Measurements from ENCODE around the gene STX16. TPM values are rescaled to one million over a fixed set of nuclear protein-coding genes. Genes with fewer than 3 reads are reported as not detected.

STX16 gene
- total and polyA plus RNA-seq, 2 donors, result 17.4 to 97.9 TPM

DNA sequence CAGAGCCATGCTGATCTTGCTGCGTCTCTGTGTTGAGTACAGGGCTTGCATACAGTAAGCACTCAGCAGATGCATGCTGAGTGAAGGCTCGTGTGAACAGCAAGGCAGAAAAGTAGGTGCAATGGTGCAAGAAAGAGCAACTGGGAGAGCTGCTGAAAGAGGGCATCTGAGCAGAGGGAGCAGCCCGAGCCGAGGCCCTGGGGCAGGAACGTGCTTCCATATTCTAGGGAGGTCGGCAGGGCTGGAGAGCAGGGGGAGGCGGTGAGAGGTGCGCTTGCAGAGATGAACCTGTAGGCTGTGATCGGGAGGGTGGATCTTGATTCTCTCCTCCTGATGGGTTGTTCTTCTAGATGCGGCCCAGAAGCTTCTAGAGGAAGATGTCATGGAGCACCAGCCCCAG lies 26.4 kb upstream of the STX16 start:
- Histone ChIP-seq H3K36me3 (ENCODE audit: control insufficient read depth in 2 of 2, insufficient read depth in 2 of 2, low read length in 1 of 2) (no peaks in the 10 kb centered on the region), H3K4me3 (ENCODE audit: low read length in 2 of 2) (no peak overlapping the region), H3K27ac (ENCODE audit: low read depth in 1 of 2, low read length in 1 of 2) (no peak overlapping the region), H3K27me3 (ENCODE audit: control insufficient read depth in 2 of 2, insufficient read depth in 1 of 2, low read length in 1 of 2) (peaks cover 0 to 4% of the 10 kb centered on the region in 2 donors), H3K4me1 (ENCODE audit: control insufficient read depth in 2 of 2, insufficient read depth in 2 of 2, low read length in 2 of 2) (no peaks in the 10 kb centered on the region), H3K9me3 (ENCODE audit: control insufficient read depth in 2 of 2, insufficient read depth in 1 of 2, low read length in 1 of 2) (no peaks in the 10 kb centered on the region)
- WGBS, result 95% methylated on average over 10 of the region's 10 CpGs
- DNase-seq (ENCODE audit: low read depth in 6 of 9, low spot score in 9 of 9), result no peak

DNA sequence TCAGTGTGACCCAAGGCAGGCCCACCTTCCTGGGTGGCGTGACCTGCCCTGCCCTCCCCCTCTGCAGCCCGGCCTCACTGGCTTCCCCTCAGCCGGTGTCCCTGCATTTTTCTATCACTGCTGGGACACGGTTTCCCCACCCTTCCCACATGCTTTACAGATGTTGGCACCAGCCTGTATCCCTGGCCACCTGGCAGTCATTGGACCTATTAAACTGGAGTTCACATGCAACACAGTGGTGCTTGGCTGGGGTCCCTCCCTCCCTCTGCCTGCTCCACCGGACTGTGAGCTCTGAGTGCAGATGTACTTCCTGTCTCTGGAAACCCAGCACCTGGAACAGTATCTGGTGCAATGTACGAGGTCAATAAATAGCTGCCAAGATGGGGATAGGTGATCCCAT lies 25.5 kb upstream of the STX16 start:
- DNase-seq (ENCODE audit: low read depth in 6 of 9, low spot score in 9 of 9), result no peak
- Histone ChIP-seq H3K36me3 (ENCODE audit: control insufficient read depth in 2 of 2, insufficient read depth in 2 of 2, low read length in 1 of 2) (no peaks in the 10 kb centered on the region), H3K27me3 (ENCODE audit: control insufficient read depth in 2 of 2, insufficient read depth in 1 of 2, low read length in 1 of 2) (peaks cover 0 to 2% of the 10 kb centered on the region in 2 donors), H3K4me3 (ENCODE audit: low read length in 2 of 2) (no peak overlapping the region), H3K9me3 (ENCODE audit: control insufficient read depth in 2 of 2, insufficient read depth in 1 of 2, low read length in 1 of 2) (no peaks in the 10 kb centered on the region), H3K4me1 (ENCODE audit: control insufficient read depth in 2 of 2, insufficient read depth in 2 of 2, low read length in 2 of 2) (no peaks in the 10 kb centered on the region), H3K27ac (ENCODE audit: low read depth in 1 of 2, low read length in 1 of 2) (no peak overlapping the region)
- WGBS, result 86% methylated on average over 6 of the region's 6 CpGs

DNA sequence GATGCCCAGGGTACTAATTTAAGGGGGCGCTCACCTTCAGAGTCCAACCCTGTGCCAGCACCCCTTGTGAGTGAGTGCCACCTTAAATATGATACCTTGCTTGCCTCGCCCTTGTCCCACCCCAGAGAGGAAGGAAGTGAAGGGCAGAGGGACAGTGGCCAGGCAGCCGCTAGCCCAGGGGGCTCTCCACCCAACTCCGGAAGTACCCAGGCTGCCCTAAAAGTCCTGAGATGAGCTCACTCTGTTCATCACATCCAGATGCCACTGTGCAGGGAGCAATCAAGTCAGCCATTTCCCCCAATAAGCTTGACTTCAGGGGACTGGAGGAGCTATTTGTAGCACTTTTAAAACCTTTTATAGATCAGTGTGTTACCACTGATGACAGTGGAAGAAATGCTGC lies 25.0 kb upstream of the STX16 start:
- no peak overlapping the region for H3K4me3 ChIP-seq (ENCODE audit: low read length in 2 of 2)
- no peak for DNase-seq (ENCODE audit: low read depth in 6 of 9, low spot score in 9 of 9)
- H3K9me3 ChIP-seq (ENCODE audit: control insufficient read depth in 2 of 2, insufficient read depth in 1 of 2, low read length in 1 of 2), result no peaks in the 10 kb centered on the region
- peaks cover 0 to 2% of the 10 kb centered on the region in 2 donors for H3K27me3 ChIP-seq (ENCODE audit: control insufficient read depth in 2 of 2, insufficient read depth in 1 of 2, low read length in 1 of 2)
- 57% methylated on average over 4 of the region's 4 CpGs for whole genome bisulfite sequencing
- no peaks in the 10 kb centered on the region for H3K4me1 ChIP-seq (ENCODE audit: control insufficient read depth in 2 of 2, insufficient read depth in 2 of 2, low read length in 2 of 2)
- no peak overlapping the region for H3K27ac ChIP-seq (ENCODE audit: low read depth in 1 of 2, low read length in 1 of 2)
- H3K36me3 ChIP-seq (ENCODE audit: control insufficient read depth in 2 of 2, insufficient read depth in 2 of 2, low read length in 1 of 2), result no peaks in the 10 kb centered on the region

- no peak for DNase-seq (ENCODE audit: low read depth in 6 of 9, low spot score in 9 of 9)
- Histone ChIP-seq H3K36me3 (ENCODE audit: control insufficient read depth in 2 of 2, insufficient read depth in 2 of 2, low read length in 1 of 2) (no peaks in the 10 kb centered on the region), H3K27me3 (ENCODE audit: control insufficient read depth in 2 of 2, insufficient read depth in 1 of 2, low read length in 1 of 2) (no peaks in the 10 kb centered on the region), H3K9me3 (ENCODE audit: control insufficient read depth in 2 of 2, insufficient read depth in 1 of 2, low read length in 1 of 2) (no peaks in the 10 kb centered on the region), H3K4me3 (ENCODE audit: low read length in 2 of 2) (no peak overlapping the region), H3K27ac (ENCODE audit: low read depth in 1 of 2, low read length in 1 of 2) (no peak overlapping the region), H3K4me1 (ENCODE audit: control insufficient read depth in 2 of 2, insufficient read depth in 2 of 2, low read length in 2 of 2) (no peaks in the 10 kb centered on the region)
- whole genome bisulfite sequencing, result 95% methylated on average over 11 of the region's 11 CpGs
These were observed 23.6 kb upstream of the STX16 start for GRCh38 chr20:58627212-58628072.

DNA sequence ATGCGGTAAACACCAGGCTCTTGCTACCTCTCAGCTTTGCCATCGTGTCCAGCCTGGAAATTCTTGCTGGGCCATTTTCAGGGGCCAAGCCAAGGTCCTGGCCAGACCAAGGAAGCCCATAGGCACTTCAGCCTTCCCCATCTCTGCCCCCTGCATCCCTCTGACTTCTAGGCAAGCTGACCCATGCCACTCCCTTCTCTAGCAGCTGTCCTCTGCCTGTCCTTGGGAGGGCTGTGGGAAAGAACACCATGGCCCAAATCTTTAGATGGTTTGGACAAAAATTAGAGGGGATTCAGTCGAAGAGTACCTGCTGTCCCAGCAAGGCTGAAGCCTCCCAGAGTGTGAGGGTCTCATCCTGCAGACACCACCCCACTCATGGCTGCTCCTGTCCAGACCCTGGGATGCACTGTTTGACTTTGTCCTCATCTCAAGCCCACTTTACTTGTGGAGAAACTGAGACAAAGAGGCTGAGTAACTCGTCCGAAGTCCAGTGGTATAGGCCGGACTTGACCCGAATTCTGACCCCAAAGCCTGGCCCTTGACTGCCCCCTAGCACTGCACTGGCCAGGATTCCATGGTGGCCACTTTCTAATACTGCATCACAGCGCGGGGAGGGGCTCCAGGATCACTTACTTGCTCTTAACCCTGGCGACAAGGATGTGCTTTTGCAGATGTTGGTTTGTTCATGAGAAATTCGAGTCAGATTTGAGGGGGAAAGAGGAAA lies 22.4 kb upstream of the STX16 start:
- Histone ChIP-seq H3K9me3 (ENCODE audit: control insufficient read depth in 2 of 2, insufficient read depth in 1 of 2, low read length in 1 of 2) (no peaks in the 10 kb centered on the region), H3K4me1 (ENCODE audit: control insufficient read depth in 2 of 2, insufficient read depth in 2 of 2, low read length in 2 of 2) (no peaks in the 10 kb centered on the region), H3K36me3 (ENCODE audit: control insufficient read depth in 2 of 2, insufficient read depth in 2 of 2, low read length in 1 of 2) (no peaks in the 10 kb centered on the region), H3K27ac (ENCODE audit: low read depth in 1 of 2, low read length in 1 of 2) (no peak overlapping the region), H3K4me3 (ENCODE audit: low read length in 2 of 2) (no peak overlapping the region), H3K27me3 (ENCODE audit: control insufficient read depth in 2 of 2, insufficient read depth in 1 of 2, low read length in 1 of 2) (no peaks in the 10 kb centered on the region)
- DNase-seq (ENCODE audit: low read depth in 6 of 9, low spot score in 9 of 9), result no peak
- 89% methylated on average over 11 of the region's 11 CpGs for WGBS

DNA sequence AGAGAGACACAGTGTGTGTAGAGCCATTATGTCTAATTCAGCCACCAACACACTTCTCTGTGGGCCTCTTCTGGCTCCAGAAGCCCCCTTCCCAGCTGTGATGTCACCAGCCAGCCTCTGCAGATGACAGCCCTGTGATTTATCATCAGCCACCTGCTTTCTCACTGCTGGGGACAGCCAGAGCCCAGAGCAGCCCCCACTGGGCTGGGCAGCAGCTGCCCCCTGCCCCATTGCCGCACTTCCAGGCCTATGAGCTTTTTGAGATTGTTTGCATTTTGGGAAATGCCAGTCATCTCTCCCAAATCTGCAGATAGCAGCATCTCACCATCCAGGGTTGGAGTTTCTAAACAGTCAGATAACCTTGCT lies 21.9 kb upstream of the STX16 start:
- H3K9me3 ChIP-seq (ENCODE audit: control insufficient read depth in 2 of 2, insufficient read depth in 1 of 2, low read length in 1 of 2), result no peaks in the 10 kb centered on the region
- H3K36me3 ChIP-seq (ENCODE audit: control insufficient read depth in 2 of 2, insufficient read depth in 2 of 2, low read length in 1 of 2), result no peaks in the 10 kb centered on the region
- no peak for DNase-seq (ENCODE audit: low read depth in 6 of 9, low spot score in 9 of 9)
- WGBS, result 94% methylated on average over 1 of the region's 1 CpG
- no peak overlapping the region for H3K4me3 ChIP-seq (ENCODE audit: low read length in 2 of 2)
- peaks cover 0 to 1% of the 10 kb centered on the region in 2 donors for H3K4me1 ChIP-seq (ENCODE audit: control insufficient read depth in 2 of 2, insufficient read depth in 2 of 2, low read length in 2 of 2)
- H3K27me3 ChIP-seq (ENCODE audit: control insufficient read depth in 2 of 2, insufficient read depth in 1 of 2, low read length in 1 of 2), result peaks cover 0 to 3% of the 10 kb centered on the region in 2 donors
- no peak overlapping the region for H3K27ac ChIP-seq (ENCODE audit: low read depth in 1 of 2, low read length in 1 of 2)

GRCh38 chr20:58630063-58630462 lies 21.0 kb upstream of the STX16 start:
- Histone ChIP-seq H3K4me3 (ENCODE audit: low read length in 2 of 2) (no peak overlapping the region), H3K36me3 (ENCODE audit: control insufficient read depth in 2 of 2, insufficient read depth in 2 of 2, low read length in 1 of 2) (no peaks in the 10 kb centered on the region), H3K27ac (ENCODE audit: low read depth in 1 of 2, low read length in 1 of 2) (no peak overlapping the region), H3K9me3 (ENCODE audit: control insufficient read depth in 2 of 2, insufficient read depth in 1 of 2, low read length in 1 of 2) (no peaks in the 10 kb centered on the region), H3K27me3 (ENCODE audit: control insufficient read depth in 2 of 2, insufficient read depth in 1 of 2, low read length in 1 of 2) (peaks cover 0 to 7% of the 10 kb centered on the region in 2 donors), H3K4me1 (ENCODE audit: control insufficient read depth in 2 of 2, insufficient read depth in 2 of 2, low read length in 2 of 2) (peaks cover 0 to 2% of the 10 kb centered on the region in 2 donors)
- WGBS, result 59% methylated on average over 4 of the region's 4 CpGs
- no peak for DNase-seq (ENCODE audit: low read depth in 6 of 9, low spot score in 9 of 9)

DNA sequence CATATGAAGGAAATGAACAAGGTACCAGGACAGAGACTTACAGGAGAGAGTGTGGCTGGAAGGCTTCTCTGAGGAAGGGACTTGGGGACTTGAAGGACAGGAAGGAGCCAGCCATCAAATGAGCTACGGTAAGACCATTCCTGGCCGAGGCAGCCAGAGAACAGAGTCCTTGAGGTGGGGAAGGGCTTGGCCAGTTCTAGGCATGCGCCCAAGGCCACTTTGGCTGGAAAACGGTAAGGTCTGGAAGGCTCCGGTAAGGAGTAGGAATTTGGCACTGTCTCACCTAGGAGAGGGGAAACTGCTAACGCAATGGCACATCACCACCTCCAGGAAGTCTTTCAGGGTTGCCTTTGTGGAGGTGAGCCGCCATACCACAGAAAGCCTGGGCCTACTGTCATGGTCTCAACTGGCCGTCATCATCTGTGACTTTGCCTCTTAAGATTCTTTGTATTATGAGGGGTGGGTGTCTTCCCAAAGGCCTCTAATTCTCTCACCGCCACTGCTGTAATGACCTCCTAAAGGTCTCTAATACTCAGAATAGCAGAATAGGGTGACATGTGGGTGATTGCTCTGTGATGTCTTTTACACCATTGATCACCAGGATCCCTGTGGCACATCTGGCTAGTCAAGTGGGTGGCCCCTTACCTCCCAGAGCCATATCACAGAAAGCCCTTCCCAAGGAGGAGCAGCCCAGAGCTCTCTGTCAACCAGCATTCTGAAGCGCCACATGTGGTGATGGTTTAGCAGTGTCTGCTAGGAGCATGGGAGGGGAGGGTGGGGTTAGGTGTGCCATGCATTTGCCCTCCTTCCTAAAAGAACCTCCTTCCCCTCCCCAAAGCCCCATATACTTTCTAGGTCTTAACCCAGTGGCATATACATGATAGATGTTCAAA lies 17.7 kb upstream of the STX16 start:
- Histone ChIP-seq H3K36me3 (ENCODE audit: control insufficient read depth in 2 of 2, insufficient read depth in 2 of 2, low read length in 1 of 2) (no peaks in the 10 kb centered on the region), H3K27me3 (ENCODE audit: control insufficient read depth in 2 of 2, insufficient read depth in 1 of 2, low read length in 1 of 2) (peaks cover 0 to 14% of the 10 kb centered on the region in 2 donors), H3K4me1 (ENCODE audit: control insufficient read depth in 2 of 2, insufficient read depth in 2 of 2, low read length in 2 of 2) (peaks cover 0 to 2% of the 10 kb centered on the region in 2 donors), H3K27ac (ENCODE audit: low read depth in 1 of 2, low read length in 1 of 2) (no peak overlapping the region), H3K9me3 (ENCODE audit: control insufficient read depth in 2 of 2, insufficient read depth in 1 of 2, low read length in 1 of 2) (no peaks in the 10 kb centered on the region), H3K4me3 (ENCODE audit: low read length in 2 of 2) (no peak overlapping the region)
- DNase-seq (ENCODE audit: low read depth in 6 of 9, low spot score in 9 of 9), result no peak
- 98% methylated on average over 10 of the region's 10 CpGs for WGBS
